SK-N-SH (cell line): ENCODE data around the gene ACOXL. TPM values are rescaled to one million over a fixed set of nuclear protein-coding genes. Genes with fewer than 3 reads are reported as not detected.

Experiments
- CTCF ChIA-PET: fragments of 300-600, 350-600 bp; formaldehyde crosslinking; extraction: SDS; loops from one replicate; lab custom pipeline; 2021; lab: Yijun Ruan, JAX
- POLR2A ChIA-PET: fragments of 350-600 bp; sonication (Branson Sonifier 250); formaldehyde crosslinking; extraction: SDS; loops from one replicate; lab custom pipeline; 2020; ENCODE audit warnings: antibody characterized with exemption, inconsistent platforms; lab: Yijun Ruan, JAX
- DNase-seq: peaks from one replicate; pipeline ENCODE4 v3.0.0; 2012
- H2AFZ ChIP-seq: fragments of 200-600 bp; sonication (generic); 2 replicates; pipeline ENCODE4 v1.8.1; 2016; ENCODE audit warnings: antibody characterized with exemption, mild to moderate bottlenecking, low read depth
- H3F3A ChIP-seq: fragments of 200-600 bp; sonication (generic); replicated peaks from 2 replicates; pipeline ENCODE3; 2016; ENCODE audit warnings: antibody characterized with exemption, mild to moderate bottlenecking; ENCODE audit not compliant: insufficient read depth
- H3K27ac ChIP-seq, 2 experiments: fragments of 200-500 bp in 1 of 2; fragments of 200-600 bp in 1 of 2; sonication (Bioruptor generic) in 1 of 2; sonication (generic), shearing (Covaris generic) in 1 of 2; 2 replicates each; pipeline versions ENCODE4 v1.5.1 to v1.6.1; 2014 to 2016; ENCODE audit warnings: low read depth in 2 of 2, inconsistent platforms in 1 of 2, low read length in 1 of 2, mild to moderate bottlenecking in 1 of 2, mixed read lengths in 1 of 2
- H3K27me3 ChIP-seq: fragments of 200-600 bp; sonication (generic), shearing (Covaris generic); 2 replicates; pipeline ENCODE4 v1.6.1; 2016; ENCODE audit warnings: mixed run types; ENCODE audit not compliant: insufficient read depth
- H3K36me3 ChIP-seq, 2 experiments: fragments of 200-500 bp in 1 of 2; fragments of 200-600 bp in 1 of 2; sonication (Bioruptor generic) in 1 of 2; sonication (generic) in 1 of 2; replicated peaks in 1 of 2; 2 replicates each; pipeline versions ENCODE3 to v1.5.1; 2014 to 2016; ENCODE audit warnings: low read length in 1 of 2, mild to moderate bottlenecking in 1 of 2; ENCODE audit not compliant: insufficient read depth in 2 of 2, control insufficient read depth in 1 of 2
- H3K4me1 ChIP-seq, 2 experiments: fragments of 200-500 bp in 1 of 2; fragments of 200-600 bp in 1 of 2; sonication (Bioruptor generic) in 1 of 2; sonication (generic), shearing (Covaris generic) in 1 of 2; 2 replicates each; pipeline versions ENCODE4 v1.5.1 to v1.6.1; 2014 to 2016; ENCODE audit warnings: low read depth in 1 of 2, low read length in 1 of 2, mixed run types in 1 of 2; ENCODE audit not compliant: insufficient read depth in 2 of 2, control insufficient read depth in 1 of 2
- H3K4me2 ChIP-seq: fragments of 200-600 bp; sonication (generic), shearing (Covaris generic); 2 replicates; pipeline ENCODE4 v1.6.1; 2017; ENCODE audit warnings: mixed run types
- H3K4me3 ChIP-seq, 2 experiments: fragments of 200-500 bp in 1 of 2; fragments of 200-600 bp in 1 of 2; sonication (Bioruptor generic) in 1 of 2; sonication (generic), shearing (Covaris generic) in 1 of 2; 2 replicates each; pipeline versions ENCODE4 v1.5.1 to v1.8.1; 2014 to 2016; ENCODE audit warnings: low read depth in 2 of 2, inconsistent platforms in 1 of 2, low read length in 1 of 2, mild to moderate bottlenecking in 1 of 2, mixed read lengths in 1 of 2, moderate library complexity in 1 of 2
- H3K79me2 ChIP-seq: fragments of 200-600 bp; sonication (generic); 2 replicates; pipeline ENCODE4 v1.8.1; 2017; ENCODE audit warnings: mild to moderate bottlenecking; ENCODE audit not compliant: insufficient read depth
- H3K9ac ChIP-seq: fragments of 200-600 bp; sonication (generic); 2 replicates; pipeline ENCODE4 v1.6.1; 2017; ENCODE audit warnings: mixed run types
- H3K9me2 ChIP-seq: fragments of 200-600 bp; sonication (generic); 2 replicates; pipeline ENCODE4 v1.6.1; 2017; ENCODE audit warnings: mixed run types
- H3K9me3 ChIP-seq: fragments of 200-600 bp; sonication (generic); 2 replicates; pipeline ENCODE4 v1.6.1; 2017; ENCODE audit warnings: mixed run types, mild to moderate bottlenecking, moderate library complexity
- H4K20me1 ChIP-seq: fragments of 200-600 bp; sonication (generic); 2 replicates; pipeline ENCODE4 v1.6.1; 2017; ENCODE audit warnings: mild to moderate bottlenecking, mixed run types; ENCODE audit not compliant: insufficient read depth
- FOXJ3 ChIP-seq: sonication (generic); formaldehyde crosslinking; IDR thresholded peaks from 2 replicates; pipeline ENCODE4 v1.5.1; 2020; ENCODE audit warnings: mild to moderate bottlenecking, missing genetic modification reagents
- FOXM1 ChIP-seq: IDR thresholded peaks from 2 replicates; pipeline ENCODE4 v1.4.0; 2012; ENCODE audit warnings: low read depth, mild to moderate bottlenecking
- NFIC ChIP-seq: IDR thresholded peaks from 2 replicates; pipeline ENCODE4 v1.4.0; 2012; ENCODE audit warnings: borderline replicate concordance
- NRF1 ChIP-seq: IDR thresholded peaks from 2 replicates; pipeline ENCODE4 v1.6.1; 2012; ENCODE audit warnings: low read depth, mild to moderate bottlenecking, low read length
- PBX3 ChIP-seq: IDR thresholded peaks from 2 replicates; pipeline ENCODE4; 2012
- RAD21 ChIP-seq: IDR thresholded peaks from 2 replicates; pipeline ENCODE4 v1.6.1; 2012; ENCODE audit warnings: mild to moderate bottlenecking, low read length
- REST ChIP-seq: IDR thresholded peaks from 2 replicates; pipeline ENCODE4 v1.6.1; 2012; ENCODE audit warnings: mild to moderate bottlenecking, low read depth, low read length, moderate library complexity
- SIN3A ChIP-seq: IDR thresholded peaks from 2 replicates; pipeline ENCODE4 v1.6.1; 2012; ENCODE audit warnings: low read depth, mild to moderate bottlenecking, low read length, moderate library complexity, borderline replicate concordance
- TEAD4 ChIP-seq: IDR thresholded peaks from 2 replicates; pipeline ENCODE4 v1.4.0; 2012; ENCODE audit warnings: mild to moderate bottlenecking, borderline replicate concordance; ENCODE audit not compliant: insufficient read depth
- USF1 ChIP-seq: IDR thresholded peaks from 2 replicates; pipeline ENCODE4 v1.4.0; 2012; ENCODE audit warnings: low read depth, borderline replicate concordance
- USF2 ChIP-seq: fragments of 150-350 bp; IDR thresholded peaks from 2 replicates; pipeline ENCODE4 v1.6.1; 2017; ENCODE audit warnings: antibody characterized with exemption, low read length, low read depth, borderline replicate concordance
- WGBS: methylation state at CpG from one replicate; pipeline ENCODE4 v1.1.6; 2017; ENCODE audit warnings: low lambda C conversion rate; 5-methylcytosine and 5-hydroxymethylcytosine counted together
- polyA plus RNA-seq, 3 experiments: library from polyadenylated mRNA; depleted of rRNA; stranded (reverse); fragments of >200 nt; gene quantifications; 2 replicates each; pipeline ENCODE4 v1.2.3, GENCODE V29; 2012

ACOXL gene
- polyA plus RNA-seq, 1 of the 3 experiments (the other 2 are of a cell fraction) = not detected

GRCh38 chr2:110816404-110817365 is 84.3 kb downstream of the ACOXL start:
- ChIA-PET CTCF (interaction anchor here (0.9 kb wide), 1 partner anchor 18 kb away, joined by 4 read pairs; no protein-coding TSS in a partner anchor), POLR2A (no interaction called here)
- Histone ChIP-seq H3K9me2 (no peaks in the 10 kb centered on the region), H2AFZ (no peak overlapping the region), H3K36me3 (no peaks in the 10 kb centered on the region), H3K79me2 (no peaks in the 10 kb centered on the region), H3K27me3 (no peaks in the 10 kb centered on the region; the same call in 1 of the 2 replicates), H3K27ac (no peak overlapping the region), H4K20me1 (no peaks in the 10 kb centered on the region), H3F3A (no peaks in the 10 kb centered on the region), H3K9me3 (no peaks in the 10 kb centered on the region), H3K4me2 (no peak overlapping the region), H3K4me3 (no peak overlapping the region), H3K4me1 (no peaks in the 10 kb centered on the region; a peak in 1 of 4 replicates), H3K9ac (no peak overlapping the region)
- TF ChIP-seq USF1 (no peak), NFIC (no peak), TEAD4 (no peak), REST (no peak), FOXM1 (no peak), USF2 (no peak), RAD21 (no peak), FOXJ3 (CRISPR knock-in tag) (no peak), PBX3 (no peak), NRF1 (no peak), SIN3A (no peak)
- no peak for DNase-seq
- WGBS = 35% methylated on average over 12 of the region's 12 CpGs
